ENCODE data around the gene FGF5.

FGF5 gene

DNA sequence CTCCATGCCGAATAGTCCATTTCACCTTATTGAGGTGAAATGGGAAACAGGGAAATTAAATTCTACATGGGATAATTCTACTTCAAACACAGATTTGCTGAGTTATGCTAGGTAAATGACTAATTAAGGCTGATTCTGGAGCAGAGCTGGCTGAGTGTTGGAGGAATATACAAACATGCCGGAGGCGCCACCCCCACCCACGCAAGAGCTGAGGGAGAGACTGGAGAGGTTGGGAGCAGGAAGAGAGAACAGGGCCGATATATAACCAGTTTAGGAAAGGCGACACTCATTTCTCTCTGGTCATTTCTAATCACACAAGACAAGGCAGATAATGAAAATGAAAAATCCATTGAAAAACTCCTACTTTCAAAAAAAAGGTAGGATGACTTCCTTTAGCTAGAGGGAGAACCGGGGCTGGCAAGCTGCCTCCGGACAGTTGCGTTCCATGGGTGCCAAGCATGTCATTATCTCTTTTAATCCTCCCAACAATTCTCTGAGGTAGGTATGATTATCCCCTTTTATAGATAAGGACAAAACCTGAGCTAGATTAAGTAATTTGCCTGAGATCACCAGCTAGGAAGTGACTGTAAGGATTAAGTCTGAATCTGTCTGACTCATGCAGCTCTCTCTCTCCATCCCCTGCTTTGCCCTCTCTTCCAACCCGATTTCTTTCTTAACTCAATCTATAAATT lies 41.5 kb downstream of the FGF5 start:
- H3K4me2 ChIP-seq = no peak overlapping the region
- H4K20me1 ChIP-seq (ENCODE audit: insufficient read depth) = no peaks in the 10 kb centered on the region
- no peaks in the 10 kb centered on the region for H3K36me3 ChIP-seq (ENCODE audit: insufficient read depth)
- H3K27ac ChIP-seq = no peak overlapping the region
- H2AFZ ChIP-seq (ENCODE audit: low read depth) = no peak overlapping the region
- no peaks in the 10 kb centered on the region for H3K79me2 ChIP-seq (ENCODE audit: insufficient read depth, low read depth)
- no peaks in the 10 kb centered on the region for H3K4me1 ChIP-seq (ENCODE audit: low read depth, poor library complexity, severe bottlenecking)
- H3K9ac ChIP-seq = no peak overlapping the region
- no peaks in the 10 kb centered on the region for H3K27me3 ChIP-seq (ENCODE audit: insufficient read depth, low read depth)
- H3K4me3 ChIP-seq (IDR thresholded peaks at IDR 0.05; ENCODE audit: insufficient read depth, low read depth, low read length) = no peak overlapping the region
- TF ChIP-seq, protein P1, sequence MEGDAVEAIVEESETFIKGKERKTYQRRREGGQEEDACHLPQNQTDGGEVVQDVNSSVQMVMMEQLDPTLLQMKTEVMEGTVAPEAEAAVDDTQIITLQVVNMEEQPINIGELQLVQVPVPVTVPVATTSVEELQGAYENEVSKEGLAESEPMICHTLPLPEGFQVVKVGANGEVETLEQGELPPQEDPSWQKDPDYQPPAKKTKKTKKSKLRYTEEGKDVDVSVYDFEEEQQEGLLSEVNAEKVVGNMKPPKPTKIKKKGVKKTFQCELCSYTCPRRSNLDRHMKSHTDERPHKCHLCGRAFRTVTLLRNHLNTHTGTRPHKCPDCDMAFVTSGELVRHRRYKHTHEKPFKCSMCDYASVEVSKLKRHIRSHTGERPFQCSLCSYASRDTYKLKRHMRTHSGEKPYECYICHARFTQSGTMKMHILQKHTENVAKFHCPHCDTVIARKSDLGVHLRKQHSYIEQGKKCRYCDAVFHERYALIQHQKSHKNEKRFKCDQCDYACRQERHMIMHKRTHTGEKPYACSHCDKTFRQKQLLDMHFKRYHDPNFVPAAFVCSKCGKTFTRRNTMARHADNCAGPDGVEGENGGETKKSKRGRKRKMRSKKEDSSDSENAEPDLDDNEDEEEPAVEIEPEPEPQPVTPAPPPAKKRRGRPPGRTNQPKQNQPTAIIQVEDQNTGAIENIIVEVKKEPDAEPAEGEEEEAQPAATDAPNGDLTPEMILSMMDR (conservative IDR thresholded peaks at IDR 0.05; ENCODE audit: low read depth, low read length) = no peak

- no peak overlapping the region for H3K4me3 ChIP-seq (IDR thresholded peaks at IDR 0.05; ENCODE audit: insufficient read depth, low read depth, low read length)
- H3K27me3 ChIP-seq (ENCODE audit: insufficient read depth, low read depth) = no peaks in the 10 kb centered on the region
- no peaks in the 10 kb centered on the region for H3K4me1 ChIP-seq (ENCODE audit: low read depth, poor library complexity, severe bottlenecking)
- no peak overlapping the region for H3K9ac ChIP-seq
- TF ChIP-seq, protein P1 (conservative IDR thresholded peaks at IDR 0.05; ENCODE audit: low read depth, low read length) = no peak
- H4K20me1 ChIP-seq (ENCODE audit: insufficient read depth) = no peaks in the 10 kb centered on the region
- H3K36me3 ChIP-seq (ENCODE audit: insufficient read depth) = no peaks in the 10 kb centered on the region
- no peak overlapping the region for H2AFZ ChIP-seq (ENCODE audit: low read depth)
- no peaks in the 10 kb centered on the region for H3K79me2 ChIP-seq (ENCODE audit: insufficient read depth, low read depth)
- H3K4me2 ChIP-seq = no peak overlapping the region
- no peak overlapping the region for H3K27ac ChIP-seq
These were observed 42.0 kb downstream of the FGF5 start for GRCh38 chr4:80308466-80308822.

GRCh38 chr4:80309294-80310004 lies 43.0 kb downstream of the FGF5 start:
- Histone ChIP-seq H3K9ac (no peak overlapping the region), H3K27me3 (ENCODE audit: insufficient read depth, low read depth) (no peaks in the 10 kb centered on the region), H3K4me3 (IDR thresholded peaks at IDR 0.05; ENCODE audit: insufficient read depth, low read depth, low read length) (no peak overlapping the region), H4K20me1 (ENCODE audit: insufficient read depth) (no peaks in the 10 kb centered on the region), H3K4me2 (no peak overlapping the region), H3K4me1 (ENCODE audit: low read depth, poor library complexity, severe bottlenecking) (no peaks in the 10 kb centered on the region), H3K27ac (no peak overlapping the region), H2AFZ (ENCODE audit: low read depth) (no peak overlapping the region), H3K36me3 (ENCODE audit: insufficient read depth) (no peaks in the 10 kb centered on the region), H3K79me2 (ENCODE audit: insufficient read depth, low read depth) (no peaks in the 10 kb centered on the region)
- TF ChIP-seq, protein P1 (conservative IDR thresholded peaks at IDR 0.05; ENCODE audit: low read depth, low read length) = no peak

GRCh38 chr4:80311130-80311529 lies 44.7 kb downstream of the FGF5 start:
- Histone ChIP-seq H3K36me3 (ENCODE audit: insufficient read depth) (no peaks in the 10 kb centered on the region), H3K9ac (no peak overlapping the region), H3K4me2 (no peak overlapping the region)

More at GRCh38 chr4:80311130-80311529, 44.7 kb downstream of the FGF5 start:
- Histone ChIP-seq H3K27me3 (ENCODE audit: insufficient read depth, low read depth) (no peaks in the 10 kb centered on the region), H3K27ac (no peak overlapping the region), H2AFZ (ENCODE audit: low read depth) (no peak overlapping the region), H3K79me2 (ENCODE audit: insufficient read depth, low read depth) (no peaks in the 10 kb centered on the region), H3K4me3 (IDR thresholded peaks at IDR 0.05; ENCODE audit: insufficient read depth, low read depth, low read length) (no peak overlapping the region), H4K20me1 (ENCODE audit: insufficient read depth) (no peaks in the 10 kb centered on the region), H3K4me1 (ENCODE audit: low read depth, poor library complexity, severe bottlenecking) (no peaks in the 10 kb centered on the region)
- TF ChIP-seq, protein P1 (conservative IDR thresholded peaks at IDR 0.05; ENCODE audit: low read depth, low read length) = no peak

Data from KMS-11 (cell line).